Measurements from ENCODE around the gene ANKDD1B. TPM values are rescaled to one million over a fixed set of nuclear protein-coding genes. Genes with fewer than 3 reads are reported as not detected.

Gene ANKDD1B
- total and polyA plus RNA-seq, 9 of the 15 experiments (the other 6 are each of a cell fraction or from before 2014, with no cell fraction given), result 0.04 to 0.29 (median 0.18) TPM; not detected in 1

DNA sequence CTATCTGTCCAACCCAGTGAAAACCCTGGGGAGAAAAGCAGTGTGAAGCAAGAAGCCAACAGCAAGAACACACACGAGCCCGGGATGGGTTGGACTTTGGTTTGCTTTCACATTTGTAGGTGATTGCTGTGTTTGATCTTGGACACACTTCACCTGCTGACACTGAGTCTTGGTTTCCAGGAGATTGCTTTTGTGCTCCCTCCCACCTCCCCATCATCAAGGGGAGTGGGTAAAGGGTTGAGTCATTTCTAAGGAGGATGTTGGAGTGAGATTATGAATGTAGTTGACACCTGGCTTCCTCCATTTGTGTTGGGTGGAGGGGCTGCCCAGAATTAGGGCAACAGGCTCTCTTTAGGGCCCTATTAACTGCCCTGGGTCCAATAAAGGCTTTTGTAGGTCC is 37.5 kb downstream of the ANKDD1B start:
- 33% methylated on average over 2 of the region's 2 CpGs for WGBS (ENCODE audit: insufficient coverage, low coverage, missing lambda C conversion rate)
- DNase-seq (ENCODE audit: extremely low read depth in 1 of 4, low spot score in 3 of 4), result peak in 2 of 4 experiments; percentile 22 to 38
- POLR2A ChIA-PET, result no interaction called here
- Histone ChIP-seq H3K9me3 (replicated peaks; ENCODE audit: control insufficient read depth, insufficient read depth, low read depth, low read length) (no peaks in the 10 kb centered on the region), H2AFZ (ENCODE audit: low read depth, low read length) (peak overlapping the region; percentile 48), H3K79me2 (ENCODE audit: control insufficient read depth, insufficient read depth, low read length) (no peaks in the 10 kb centered on the region), H3K4me3 (no peak overlapping the region), H3K9ac (ENCODE audit: insufficient read depth in 1 of 2, low read depth in 2 of 2, low read length in 2 of 2) (no peak overlapping the region), H3K27ac (ENCODE audit: extremely low read depth, low read depth, low read length) (no peak overlapping the region), H4K20me1 (replicated peaks; ENCODE audit: control insufficient read depth, insufficient read depth, low read length) (no peaks in the 10 kb centered on the region), H3K4me2 (ENCODE audit: insufficient read depth, low read length) (peak overlapping the region; percentile 51), H3K9me1 (ENCODE audit: control insufficient read depth, insufficient read depth, low read length) (no peaks in the 10 kb centered on the region), H3K27me3 (ENCODE audit: control insufficient read depth in 2 of 2, insufficient read depth in 2 of 2, low read length in 2 of 2) (no peaks in the 10 kb centered on the region), H3K36me3 (ENCODE audit: control insufficient read depth, insufficient read depth, low read length) (no peaks in the 10 kb centered on the region), H3K4me1 (replicated peaks in 1 of 2; ENCODE audit: control insufficient read depth in 2 of 2, insufficient read depth in 2 of 2, low read length in 2 of 2) (no peaks in the 10 kb centered on the region; a peak in 2 of 5 replicates)
- peak; percentile 63 for FAIRE-seq
- CTCF ChIA-PET (ENCODE audit: low intra/inter-chr PET ratio), result no interaction called here
- intact Hi-C loops (cut with micrococcal nuclease) (no loop called here), in situ Hi-C loops (cut with MboI) (no loop called here)
- BruUV-seq (replicated peaks), result no TSS peak
- peak; percentile 46 for ATAC-seq
- TF ChIP-seq CEBPG (CRISPR knock-in tag; IDR thresholded peaks at IDR 0.05) (no peak), CEBPG (tag; conservative IDR thresholded peaks at IDR 0.05 in 1 of 2, IDR thresholded peaks at IDR 0.05 in 1 of 2) (no peak), ZNF124 (CRISPR knock-in tag; IDR thresholded peaks at IDR 0.05) (no peak), SMARCA5 (IDR thresholded peaks at IDR 0.05) (no peak), ZEB2 (IDR thresholded peaks at IDR 0.05) (no peak), ZNF57 (CRISPR knock-in tag; IDR thresholded peaks at IDR 0.05) (no peak), DPF2 (IDR thresholded peaks at IDR 0.05) (0 out of 2 replicates have a peak, but pooled peaks have one; percentile 19), CBFA2T2 (conservative IDR thresholded peaks at IDR 0.05) (peak; percentile 30), RUNX1 (IDR thresholded peaks at IDR 0.05; ENCODE audit: low read depth) (no peak), POLR2H (tag; IDR thresholded peaks at IDR 0.05; ENCODE audit: low read depth) (no peak), RCOR1 (IDR thresholded peaks at IDR 0.05; ENCODE audit: borderline replicate concordance in 1 of 2, low read depth in 2 of 2, low read length in 2 of 2) (no peak), ZNF444 (CRISPR knock-in tag; IDR thresholded peaks at IDR 0.05) (no peak)
- TF ChIP-seq, protein P1, sequence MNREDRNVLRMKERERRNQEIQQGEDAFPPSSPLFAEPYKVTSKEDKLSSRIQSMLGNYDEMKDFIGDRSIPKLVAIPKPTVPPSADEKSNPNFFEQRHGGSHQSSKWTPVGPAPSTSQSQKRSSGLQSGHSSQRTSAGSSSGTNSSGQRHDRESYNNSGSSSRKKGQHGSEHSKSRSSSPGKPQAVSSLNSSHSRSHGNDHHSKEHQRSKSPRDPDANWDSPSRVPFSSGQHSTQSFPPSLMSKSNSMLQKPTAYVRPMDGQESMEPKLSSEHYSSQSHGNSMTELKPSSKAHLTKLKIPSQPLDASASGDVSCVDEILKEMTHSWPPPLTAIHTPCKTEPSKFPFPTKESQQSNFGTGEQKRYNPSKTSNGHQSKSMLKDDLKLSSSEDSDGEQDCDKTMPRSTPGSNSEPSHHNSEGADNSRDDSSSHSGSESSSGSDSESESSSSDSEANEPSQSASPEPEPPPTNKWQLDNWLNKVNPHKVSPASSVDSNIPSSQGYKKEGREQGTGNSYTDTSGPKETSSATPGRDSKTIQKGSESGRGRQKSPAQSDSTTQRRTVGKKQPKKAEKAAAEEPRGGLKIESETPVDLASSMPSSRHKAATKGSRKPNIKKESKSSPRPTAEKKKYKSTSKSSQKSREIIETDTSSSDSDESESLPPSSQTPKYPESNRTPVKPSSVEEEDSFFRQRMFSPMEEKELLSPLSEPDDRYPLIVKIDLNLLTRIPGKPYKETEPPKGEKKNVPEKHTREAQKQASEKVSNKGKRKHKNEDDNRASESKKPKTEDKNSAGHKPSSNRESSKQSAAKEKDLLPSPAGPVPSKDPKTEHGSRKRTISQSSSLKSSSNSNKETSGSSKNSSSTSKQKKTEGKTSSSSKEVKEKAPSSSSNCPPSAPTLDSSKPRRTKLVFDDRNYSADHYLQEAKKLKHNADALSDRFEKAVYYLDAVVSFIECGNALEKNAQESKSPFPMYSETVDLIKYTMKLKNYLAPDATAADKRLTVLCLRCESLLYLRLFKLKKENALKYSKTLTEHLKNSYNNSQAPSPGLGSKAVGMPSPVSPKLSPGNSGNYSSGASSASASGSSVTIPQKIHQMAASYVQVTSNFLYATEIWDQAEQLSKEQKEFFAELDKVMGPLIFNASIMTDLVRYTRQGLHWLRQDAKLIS (CRISPR knock-in tag; IDR thresholded peaks at IDR 0.05), result no peak
- TF ChIP-seq, protein P2, sequence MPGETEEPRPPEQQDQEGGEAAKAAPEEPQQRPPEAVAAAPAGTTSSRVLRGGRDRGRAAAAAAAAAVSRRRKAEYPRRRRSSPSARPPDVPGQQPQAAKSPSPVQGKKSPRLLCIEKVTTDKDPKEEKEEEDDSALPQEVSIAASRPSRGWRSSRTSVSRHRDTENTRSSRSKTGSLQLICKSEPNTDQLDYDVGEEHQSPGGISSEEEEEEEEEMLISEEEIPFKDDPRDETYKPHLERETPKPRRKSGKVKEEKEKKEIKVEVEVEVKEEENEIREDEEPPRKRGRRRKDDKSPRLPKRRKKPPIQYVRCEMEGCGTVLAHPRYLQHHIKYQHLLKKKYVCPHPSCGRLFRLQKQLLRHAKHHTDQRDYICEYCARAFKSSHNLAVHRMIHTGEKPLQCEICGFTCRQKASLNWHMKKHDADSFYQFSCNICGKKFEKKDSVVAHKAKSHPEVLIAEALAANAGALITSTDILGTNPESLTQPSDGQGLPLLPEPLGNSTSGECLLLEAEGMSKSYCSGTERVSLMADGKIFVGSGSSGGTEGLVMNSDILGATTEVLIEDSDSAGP (CRISPR knock-in tag; IDR thresholded peaks at IDR 0.05), result no peak
- TF ChIP-seq, protein P3, sequence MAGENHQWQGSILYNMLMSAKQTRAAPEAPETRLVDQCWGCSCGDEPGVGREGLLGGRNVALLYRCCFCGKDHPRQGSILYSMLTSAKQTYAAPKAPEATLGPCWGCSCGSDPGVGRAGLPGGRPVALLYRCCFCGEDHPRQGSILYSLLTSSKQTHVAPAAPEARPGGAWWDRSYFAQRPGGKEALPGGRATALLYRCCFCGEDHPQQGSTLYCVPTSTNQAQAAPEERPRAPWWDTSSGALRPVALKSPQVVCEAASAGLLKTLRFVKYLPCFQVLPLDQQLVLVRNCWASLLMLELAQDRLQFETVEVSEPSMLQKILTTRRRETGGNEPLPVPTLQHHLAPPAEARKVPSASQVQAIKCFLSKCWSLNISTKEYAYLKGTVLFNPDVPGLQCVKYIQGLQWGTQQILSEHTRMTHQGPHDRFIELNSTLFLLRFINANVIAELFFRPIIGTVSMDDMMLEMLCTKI (IDR thresholded peaks at IDR 0.05; ENCODE audit: partially characterized antibody), result no peak
- TF ChIP-seq, protein P4, sequence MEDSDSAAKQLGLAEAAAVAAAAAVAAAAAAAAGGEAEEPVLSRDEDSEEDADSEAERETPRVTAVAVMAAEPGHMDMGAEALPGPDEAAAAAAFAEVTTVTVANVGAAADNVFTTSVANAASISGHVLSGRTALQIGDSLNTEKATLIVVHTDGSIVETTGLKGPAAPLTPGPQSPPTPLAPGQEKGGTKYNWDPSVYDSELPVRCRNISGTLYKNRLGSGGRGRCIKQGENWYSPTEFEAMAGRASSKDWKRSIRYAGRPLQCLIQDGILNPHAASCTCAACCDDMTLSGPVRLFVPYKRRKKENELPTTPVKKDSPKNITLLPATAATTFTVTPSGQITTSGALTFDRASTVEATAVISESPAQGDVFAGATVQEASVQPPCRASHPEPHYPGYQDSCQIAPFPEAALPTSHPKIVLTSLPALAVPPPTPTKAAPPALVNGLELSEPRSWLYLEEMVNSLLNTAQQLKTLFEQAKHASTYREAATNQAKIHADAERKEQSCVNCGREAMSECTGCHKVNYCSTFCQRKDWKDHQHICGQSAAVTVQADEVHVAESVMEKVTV (CRISPR knock-in tag; IDR thresholded peaks at IDR 0.05), result no peak

Data from K562 (cell line).